Measurements from ENCODE around the gene TIMM44. TPM values are rescaled to one million over a fixed set of nuclear protein-coding genes. Genes with fewer than 3 reads are reported as not detected.

The TIMM44 gene, protein sequence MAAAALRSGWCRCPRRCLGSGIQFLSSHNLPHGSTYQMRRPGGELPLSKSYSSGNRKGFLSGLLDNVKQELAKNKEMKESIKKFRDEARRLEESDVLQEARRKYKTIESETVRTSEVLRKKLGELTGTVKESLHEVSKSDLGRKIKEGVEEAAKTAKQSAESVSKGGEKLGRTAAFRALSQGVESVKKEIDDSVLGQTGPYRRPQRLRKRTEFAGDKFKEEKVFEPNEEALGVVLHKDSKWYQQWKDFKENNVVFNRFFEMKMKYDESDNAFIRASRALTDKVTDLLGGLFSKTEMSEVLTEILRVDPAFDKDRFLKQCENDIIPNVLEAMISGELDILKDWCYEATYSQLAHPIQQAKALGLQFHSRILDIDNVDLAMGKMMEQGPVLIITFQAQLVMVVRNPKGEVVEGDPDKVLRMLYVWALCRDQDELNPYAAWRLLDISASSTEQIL
- 89.1 TPM for total RNA-seq
- long read RNA-seq, transcript TIMM44-201 (13 exons, 2,075 nt), result major isoform, 102 of 125 reads
- long read RNA-seq, partial matches to known transcripts, result 18 of 125 reads
- long read RNA-seq, other reads (novel, unspliced or antisense), result 5 of 125 reads

DNA sequence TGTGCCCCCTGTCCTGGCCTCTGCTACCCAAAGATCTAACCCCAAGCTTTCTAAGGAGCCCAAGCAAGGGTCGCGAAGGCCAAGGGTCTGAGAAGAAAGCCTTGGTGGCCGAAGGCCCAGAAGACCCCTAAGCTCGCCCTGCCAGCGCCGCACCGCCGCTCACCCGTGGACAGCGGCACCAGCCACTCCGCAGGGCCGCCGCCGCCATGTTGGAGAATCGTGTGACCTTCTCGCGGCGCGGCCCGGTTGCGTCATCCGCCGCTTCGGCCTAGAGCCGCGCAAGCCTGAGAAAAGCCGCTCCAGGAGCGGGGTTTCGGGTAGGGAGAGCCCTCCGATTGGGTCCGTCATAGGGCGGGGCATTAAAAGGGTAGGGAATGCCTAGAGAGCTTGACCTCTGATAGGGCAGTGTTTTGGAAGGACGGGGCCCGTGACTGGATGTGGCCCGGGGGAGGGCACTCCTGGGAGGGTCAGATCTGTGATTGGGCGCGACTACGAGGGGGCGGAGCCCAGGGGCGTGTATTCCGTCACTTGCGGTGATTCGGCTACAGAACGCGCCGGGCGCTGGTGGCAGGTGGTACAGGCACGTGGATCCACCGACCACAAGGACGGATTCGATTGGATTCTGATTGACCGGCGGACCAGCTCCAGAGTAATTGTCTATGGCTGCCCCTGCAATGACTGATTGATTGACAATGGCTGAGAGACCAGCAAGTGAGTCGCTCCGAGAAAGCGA lies at the start of gene TIMM44:
TSS of gene TIMM44 (minus strand) at position 223 of the 733 bp plus-strand sequence. CDS start at position 208, 15 bp downstream.
- H3K9me3 ChIP-seq (replicated peaks), result no peaks in the 10 kb centered on the region
- peak; percentile 99 for DNase-seq
- H3K4me3 ChIP-seq, result peak within 1 kb of the TSS; percentile 75
- peaks cover 23% of the 10 kb centered on the region for H3K36me3 ChIP-seq
- intact Hi-C loops (cut with micrococcal nuclease), result no loop called here
- H3K4me1 ChIP-seq, result peaks cover 32% of the 10 kb centered on the region
- peak within 1 kb of the TSS; percentile 95 for H3K27ac ChIP-seq (replicated peaks)
- TF ChIP-seq, protein P1, sequence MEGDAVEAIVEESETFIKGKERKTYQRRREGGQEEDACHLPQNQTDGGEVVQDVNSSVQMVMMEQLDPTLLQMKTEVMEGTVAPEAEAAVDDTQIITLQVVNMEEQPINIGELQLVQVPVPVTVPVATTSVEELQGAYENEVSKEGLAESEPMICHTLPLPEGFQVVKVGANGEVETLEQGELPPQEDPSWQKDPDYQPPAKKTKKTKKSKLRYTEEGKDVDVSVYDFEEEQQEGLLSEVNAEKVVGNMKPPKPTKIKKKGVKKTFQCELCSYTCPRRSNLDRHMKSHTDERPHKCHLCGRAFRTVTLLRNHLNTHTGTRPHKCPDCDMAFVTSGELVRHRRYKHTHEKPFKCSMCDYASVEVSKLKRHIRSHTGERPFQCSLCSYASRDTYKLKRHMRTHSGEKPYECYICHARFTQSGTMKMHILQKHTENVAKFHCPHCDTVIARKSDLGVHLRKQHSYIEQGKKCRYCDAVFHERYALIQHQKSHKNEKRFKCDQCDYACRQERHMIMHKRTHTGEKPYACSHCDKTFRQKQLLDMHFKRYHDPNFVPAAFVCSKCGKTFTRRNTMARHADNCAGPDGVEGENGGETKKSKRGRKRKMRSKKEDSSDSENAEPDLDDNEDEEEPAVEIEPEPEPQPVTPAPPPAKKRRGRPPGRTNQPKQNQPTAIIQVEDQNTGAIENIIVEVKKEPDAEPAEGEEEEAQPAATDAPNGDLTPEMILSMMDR (IDR thresholded peaks at IDR 0.05; ENCODE audit: borderline replicate concordance), result no peak
- no peaks in the 10 kb centered on the region for H3K27me3 ChIP-seq (ENCODE audit: low read depth)

DNA sequence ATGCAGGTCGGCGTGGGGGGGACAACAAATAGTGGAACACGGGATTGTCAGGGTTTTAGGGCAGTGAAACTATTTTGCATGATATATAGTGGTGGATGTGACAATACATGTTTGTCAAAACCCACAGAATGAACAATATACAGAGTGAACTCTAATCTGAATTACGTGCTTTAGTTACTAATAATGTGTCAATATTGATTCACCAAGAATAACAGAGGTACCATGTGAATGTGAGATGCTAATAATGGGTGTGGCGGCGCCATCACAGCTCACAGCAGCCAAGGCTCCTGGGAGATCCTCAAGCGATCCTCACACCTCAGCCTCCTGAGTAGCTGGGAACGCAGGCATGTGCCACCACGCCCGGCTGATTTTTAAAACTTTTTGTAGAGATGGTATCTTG lies 49.1 kb upstream of the TIMM44 start:
- H3K9me3 ChIP-seq (replicated peaks), result no peaks in the 10 kb centered on the region
- no peak for DNase-seq
- intact Hi-C loops (cut with micrococcal nuclease), result no loop called here
- TF ChIP-seq, protein P1 (IDR thresholded peaks at IDR 0.05; ENCODE audit: borderline replicate concordance), result no peak
- peaks cover 61% of the 10 kb centered on the region for H3K4me1 ChIP-seq
- H3K4me3 ChIP-seq, result no peak overlapping the region
- peak overlapping the region; percentile 79 for H3K27ac ChIP-seq (replicated peaks)
- no peaks in the 10 kb centered on the region for H3K27me3 ChIP-seq (ENCODE audit: low read depth)
- H3K36me3 ChIP-seq, result peaks cover 36% of the 10 kb centered on the region

DNA sequence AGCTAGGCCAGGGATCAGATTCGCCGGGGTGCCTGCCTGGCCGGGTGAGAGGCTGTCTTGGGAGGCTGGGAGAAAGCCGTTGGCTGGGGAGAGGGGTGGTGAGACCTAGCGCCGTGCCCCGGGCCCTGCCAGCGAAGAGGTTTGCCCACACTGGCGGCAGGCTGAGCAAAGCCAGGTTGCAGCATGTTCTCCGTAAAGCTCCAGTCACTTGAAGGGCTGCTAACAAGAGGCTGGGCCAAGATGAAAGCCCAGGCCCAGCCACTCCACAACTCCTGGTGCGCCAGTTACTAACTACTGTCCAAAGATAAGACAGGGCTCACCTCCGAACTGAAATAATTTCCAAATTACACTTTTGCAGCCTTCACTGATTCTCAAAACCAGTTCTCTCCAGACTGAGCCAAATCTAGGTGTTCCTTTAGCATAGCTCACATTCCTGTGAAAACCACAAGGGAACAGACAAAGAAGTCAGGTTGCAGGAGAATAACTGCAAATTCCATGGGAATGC lies 45.7 kb upstream of the TIMM44 start:
- TF ChIP-seq, protein P1 (IDR thresholded peaks at IDR 0.05; ENCODE audit: borderline replicate concordance), result no peak
- H3K27ac ChIP-seq (replicated peaks), result peak overlapping the region; percentile 56
- H3K9me3 ChIP-seq (replicated peaks), result no peaks in the 10 kb centered on the region
- no peak overlapping the region for H3K4me3 ChIP-seq
- peaks cover 73% of the 10 kb centered on the region for H3K4me1 ChIP-seq
- intact Hi-C loops (cut with micrococcal nuclease), result no loop called here
- DNase-seq, result no peak
- H3K36me3 ChIP-seq, result peaks cover 50% of the 10 kb centered on the region
- no peaks in the 10 kb centered on the region for H3K27me3 ChIP-seq (ENCODE audit: low read depth)

DNA sequence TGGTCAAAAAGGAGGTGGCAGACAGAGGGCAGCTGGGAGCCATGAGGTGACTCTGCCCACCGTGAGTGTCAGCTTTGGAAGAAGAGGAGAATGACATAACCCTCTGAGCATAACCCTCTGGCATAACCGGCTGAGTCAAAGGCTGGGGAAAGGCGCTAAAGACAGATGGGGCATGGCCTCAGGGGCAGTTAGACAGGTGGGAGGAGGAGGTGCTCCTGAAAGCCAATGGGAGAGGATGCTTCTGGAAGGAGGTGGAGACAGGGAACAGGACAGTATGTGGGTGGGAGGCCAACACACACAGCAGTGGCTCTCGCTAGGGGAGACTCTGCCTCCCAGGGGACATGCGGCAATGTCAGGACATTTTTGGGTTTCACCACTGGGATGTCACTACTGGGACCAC lies 44.8 kb upstream of the TIMM44 start:
- Histone ChIP-seq H3K27ac (replicated peaks) (no peak overlapping the region), H3K4me1 (peaks cover 73% of the 10 kb centered on the region), H3K36me3 (peaks cover 56% of the 10 kb centered on the region), H3K9me3 (replicated peaks) (no peaks in the 10 kb centered on the region), H3K27me3 (ENCODE audit: low read depth) (no peaks in the 10 kb centered on the region), H3K4me3 (no peak overlapping the region)
- intact Hi-C loops (cut with micrococcal nuclease), result no loop called here
- DNase-seq, result no peak
- TF ChIP-seq, protein P1 (IDR thresholded peaks at IDR 0.05; ENCODE audit: borderline replicate concordance), result no peak

DNA sequence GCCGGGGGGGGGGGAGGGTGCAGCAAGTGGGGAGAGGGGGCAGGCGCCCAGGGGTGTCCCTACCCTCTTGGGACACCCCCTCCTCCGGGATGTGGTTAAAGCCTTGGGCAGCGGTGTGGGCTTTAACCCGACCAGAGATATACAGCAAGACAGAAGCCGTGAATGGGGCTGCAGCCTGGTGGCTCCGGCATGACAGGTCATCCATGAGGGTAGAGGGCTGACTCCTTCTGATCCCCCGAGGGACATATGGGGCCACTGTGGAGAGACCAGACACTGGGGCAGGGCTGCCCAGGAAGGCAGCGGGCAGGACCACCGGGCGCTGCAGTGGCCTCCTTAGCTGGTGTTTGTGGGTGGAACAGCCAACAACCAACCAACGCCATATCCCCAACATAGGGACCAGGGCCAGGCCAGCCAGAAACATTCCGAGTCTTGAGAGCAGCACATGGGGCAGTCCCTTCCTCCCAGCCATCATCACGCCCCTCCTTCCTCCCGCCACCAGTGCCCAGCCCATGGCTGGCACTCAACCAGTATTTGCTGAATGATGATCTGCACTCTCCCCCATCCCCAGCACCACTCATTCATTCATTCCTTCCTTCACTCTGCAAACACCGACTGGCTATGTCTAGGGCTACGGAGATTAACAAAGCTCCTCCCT lies 43.8 kb upstream of the TIMM44 start:
- Histone ChIP-seq H3K27me3 (ENCODE audit: low read depth) (no peaks in the 10 kb centered on the region), H3K27ac (replicated peaks) (peak overlapping the region; percentile 43), H3K36me3 (peaks cover 64% of the 10 kb centered on the region), H3K4me1 (peaks cover 76% of the 10 kb centered on the region), H3K4me3 (no peak overlapping the region), H3K9me3 (replicated peaks) (no peaks in the 10 kb centered on the region)
- TF ChIP-seq, protein P1 (IDR thresholded peaks at IDR 0.05; ENCODE audit: borderline replicate concordance), result no peak
- DNase-seq, result no peak
- intact Hi-C loops (cut with micrococcal nuclease), result no loop called here

All from left ventricle myocardium inferior (tissue), 1 donor.